ENCODE measurements around the gene COQ5. TPM values are rescaled to one million over a fixed set of nuclear protein-coding genes. Genes with fewer than 3 reads are reported as not detected.

The COQ5 gene, protein sequence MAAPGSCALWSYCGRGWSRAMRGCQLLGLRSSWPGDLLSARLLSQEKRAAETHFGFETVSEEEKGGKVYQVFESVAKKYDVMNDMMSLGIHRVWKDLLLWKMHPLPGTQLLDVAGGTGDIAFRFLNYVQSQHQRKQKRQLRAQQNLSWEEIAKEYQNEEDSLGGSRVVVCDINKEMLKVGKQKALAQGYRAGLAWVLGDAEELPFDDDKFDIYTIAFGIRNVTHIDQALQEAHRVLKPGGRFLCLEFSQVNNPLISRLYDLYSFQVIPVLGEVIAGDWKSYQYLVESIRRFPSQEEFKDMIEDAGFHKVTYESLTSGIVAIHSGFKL
- 28.7 and 35.6 TPM in 2 replicates for total RNA-seq (ENCODE audit: low replicate concordance)
- long read RNA-seq, transcript COQ5-201 (7 exons, 1,535 nt) = major isoform, 147 of 171 reads
- long read RNA-seq, partial matches to known transcripts = 0 of 171 reads
- long read RNA-seq, other reads (novel, unspliced or antisense) = 21 of 171 reads

DNA sequence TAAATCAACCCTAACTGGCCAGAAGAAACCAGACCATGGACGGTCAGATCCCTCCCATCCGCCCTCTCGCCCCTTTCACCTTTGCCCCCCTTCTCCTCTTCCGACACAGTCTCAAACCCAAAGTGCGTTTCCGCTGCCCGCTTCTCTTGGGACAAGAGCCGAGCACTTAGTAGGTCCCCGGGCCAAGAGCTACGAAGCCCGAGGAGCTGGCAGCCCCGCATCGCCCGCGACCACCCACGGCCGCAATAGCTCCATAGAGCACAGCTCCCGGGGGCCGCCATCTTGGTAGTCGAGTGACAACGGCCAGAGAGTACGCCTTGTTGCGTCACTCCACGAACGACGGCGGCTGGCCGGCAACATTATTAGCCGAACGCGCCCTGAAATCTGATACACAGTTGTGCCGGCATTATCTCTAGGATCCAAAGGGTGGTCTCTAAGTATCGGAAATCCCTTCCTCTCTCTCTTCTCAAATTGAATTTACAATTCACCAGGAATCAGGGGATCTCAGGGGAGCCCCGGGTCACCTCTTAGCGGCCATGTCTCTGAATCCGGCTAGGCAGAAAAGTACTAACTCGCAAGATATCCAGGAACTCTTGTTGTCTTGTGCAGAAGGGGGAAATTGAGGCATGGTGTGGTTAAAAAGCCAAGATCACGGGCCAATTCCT is at the start of gene COQ5:
Gene COQ5 (minus strand): TSS at position 298 of the 665 bp plus-strand sequence. CDS start 17 bp downstream, at position 281.
- no peaks in the 10 kb centered on the region for H3K27me3 Mint-ChIP-seq
- peak; percentile 90 for DNase-seq (ENCODE audit: extremely low spot score, unreplicated experiment)
- TF ChIP-seq, protein P1, sequence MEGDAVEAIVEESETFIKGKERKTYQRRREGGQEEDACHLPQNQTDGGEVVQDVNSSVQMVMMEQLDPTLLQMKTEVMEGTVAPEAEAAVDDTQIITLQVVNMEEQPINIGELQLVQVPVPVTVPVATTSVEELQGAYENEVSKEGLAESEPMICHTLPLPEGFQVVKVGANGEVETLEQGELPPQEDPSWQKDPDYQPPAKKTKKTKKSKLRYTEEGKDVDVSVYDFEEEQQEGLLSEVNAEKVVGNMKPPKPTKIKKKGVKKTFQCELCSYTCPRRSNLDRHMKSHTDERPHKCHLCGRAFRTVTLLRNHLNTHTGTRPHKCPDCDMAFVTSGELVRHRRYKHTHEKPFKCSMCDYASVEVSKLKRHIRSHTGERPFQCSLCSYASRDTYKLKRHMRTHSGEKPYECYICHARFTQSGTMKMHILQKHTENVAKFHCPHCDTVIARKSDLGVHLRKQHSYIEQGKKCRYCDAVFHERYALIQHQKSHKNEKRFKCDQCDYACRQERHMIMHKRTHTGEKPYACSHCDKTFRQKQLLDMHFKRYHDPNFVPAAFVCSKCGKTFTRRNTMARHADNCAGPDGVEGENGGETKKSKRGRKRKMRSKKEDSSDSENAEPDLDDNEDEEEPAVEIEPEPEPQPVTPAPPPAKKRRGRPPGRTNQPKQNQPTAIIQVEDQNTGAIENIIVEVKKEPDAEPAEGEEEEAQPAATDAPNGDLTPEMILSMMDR (conservative IDR thresholded peaks at IDR 0.05) = no peak

GRCh38 chr12:120574106-120574505 is 45.1 kb upstream of the COQ5 start:
- no peaks in the 10 kb centered on the region for H3K27me3 Mint-ChIP-seq
- H3K27ac Mint-ChIP-seq = no peak overlapping the region
- peaks cover 30% of the 10 kb centered on the region for H3K36me3 Mint-ChIP-seq
- no peak overlapping the region for H3K4me3 Mint-ChIP-seq
- no peaks in the 10 kb centered on the region for H3K4me1 Mint-ChIP-seq (ENCODE audit: unreplicated experiment)
- no peaks in the 10 kb centered on the region for H3K9me3 Mint-ChIP-seq
- TF ChIP-seq, protein P1 (conservative IDR thresholded peaks at IDR 0.05) = no peak
- DNase-seq (ENCODE audit: extremely low spot score, unreplicated experiment) = no peak

More for the DNA sequence above, at the start of gene COQ5:
- H3K4me1 Mint-ChIP-seq (ENCODE audit: unreplicated experiment) = peaks cover 20% of the 10 kb centered on the region
- H3K36me3 Mint-ChIP-seq = no peaks in the 10 kb centered on the region
- no peaks in the 10 kb centered on the region for H3K9me3 Mint-ChIP-seq
- peak within 1 kb of the TSS; percentile 100 for H3K4me3 Mint-ChIP-seq
- peak within 1 kb of the TSS; percentile 99 for H3K27ac Mint-ChIP-seq

- H3K4me1 Mint-ChIP-seq (ENCODE audit: unreplicated experiment) = no peaks in the 10 kb centered on the region
- H3K27me3 Mint-ChIP-seq = no peaks in the 10 kb centered on the region
- peaks cover 31% of the 10 kb centered on the region for H3K36me3 Mint-ChIP-seq
- no peak overlapping the region for H3K4me3 Mint-ChIP-seq
- DNase-seq (ENCODE audit: extremely low spot score, unreplicated experiment) = no peak
- H3K27ac Mint-ChIP-seq = no peak overlapping the region
- H3K9me3 Mint-ChIP-seq = no peaks in the 10 kb centered on the region
- TF ChIP-seq, protein P1 (conservative IDR thresholded peaks at IDR 0.05) = no peak
Measured at GRCh38 chr12:120573560-120573959, 44.6 kb upstream of the COQ5 start.

DNA sequence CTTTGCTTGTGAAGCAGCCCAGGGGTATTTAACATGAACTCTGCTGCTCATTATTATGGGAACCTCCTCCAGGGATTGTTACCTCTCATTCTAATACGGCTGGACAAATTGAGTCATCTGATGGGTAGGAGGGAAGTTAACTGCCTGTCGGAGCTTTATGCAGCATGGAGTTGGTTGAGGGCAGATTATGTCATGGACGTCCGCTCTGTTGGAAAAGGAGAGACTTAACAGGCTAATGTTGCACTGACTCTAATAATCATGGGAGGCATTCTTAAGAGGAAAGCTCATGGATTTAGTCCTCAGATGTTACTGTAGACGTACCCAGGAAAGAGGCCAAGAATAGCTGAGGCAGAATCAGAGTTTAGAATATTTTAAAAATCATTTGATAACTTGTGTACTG is 42.3 kb upstream of the COQ5 start:
- H3K9me3 Mint-ChIP-seq = no peaks in the 10 kb centered on the region
- peaks cover 31% of the 10 kb centered on the region for H3K36me3 Mint-ChIP-seq
- H3K27ac Mint-ChIP-seq = no peak overlapping the region
- DNase-seq (ENCODE audit: extremely low spot score, unreplicated experiment) = no peak
- TF ChIP-seq, protein P1 (conservative IDR thresholded peaks at IDR 0.05) = no peak
- no peaks in the 10 kb centered on the region for H3K4me1 Mint-ChIP-seq (ENCODE audit: unreplicated experiment)
- H3K27me3 Mint-ChIP-seq = no peaks in the 10 kb centered on the region
- H3K4me3 Mint-ChIP-seq = no peak overlapping the region

- no peaks in the 10 kb centered on the region for H3K9me3 Mint-ChIP-seq
- H3K36me3 Mint-ChIP-seq = peaks cover 29% of the 10 kb centered on the region
- DNase-seq (ENCODE audit: extremely low spot score, unreplicated experiment) = no peak
- no peak overlapping the region for H3K4me3 Mint-ChIP-seq
- no peaks in the 10 kb centered on the region for H3K4me1 Mint-ChIP-seq (ENCODE audit: unreplicated experiment)
- H3K27ac Mint-ChIP-seq = no peak overlapping the region
- no peaks in the 10 kb centered on the region for H3K27me3 Mint-ChIP-seq
- TF ChIP-seq, protein P1 (conservative IDR thresholded peaks at IDR 0.05) = no peak
Measured at GRCh38 chr12:120563495-120563894, 34.5 kb upstream of the COQ5 start.
